Vagina (tissue), 2 donors: Measurements from ENCODE around the gene ABCD2. TPM values are rescaled to one million over a fixed set of nuclear protein-coding genes. Genes with fewer than 3 reads are reported as not detected.
A peak's percentile ranks its signal among the peaks of the same experiment; 100 is the strongest.
"Not testable (repeated sequence)": the region's sequence is repeated elsewhere in the genome, so short reads cannot be mapped to it uniquely, and the experiment has no call there.

Source experiments
- DNase-seq, 2 donors: peaks; one replicate each; pipeline ENCODE4 v3.0.0-alpha.2; 2017; ENCODE audit errors: extremely low spot score in 2 of 2
- H3K27ac ChIP-seq: fragments of 200-600 bp; sonication (generic); one replicate; pipeline ENCODE4 v1.5.1; 2019
- H3K27me3 ChIP-seq: fragments of 200-600 bp; sonication (generic); one replicate; pipeline ENCODE4 v1.5.1; 2019
- H3K36me3 ChIP-seq, 2 donors: fragments of 200-600 bp; sonication (generic); one replicate each; pipeline ENCODE4 v1.5.1; 2017 to 2019
- H3K4me1 ChIP-seq: fragments of 200-600 bp; sonication (generic); one replicate; pipeline ENCODE4 v1.5.1; 2019
- H3K4me3 ChIP-seq, 2 donors: fragments of 200-600 bp; sonication (generic); 1 replicate in 1 of 2; 2 replicates in 1 of 2; pipeline ENCODE4 v1.5.1; 2016 to 2019
- H3K9me3 ChIP-seq: fragments of 200-600 bp; sonication (generic); one replicate; pipeline ENCODE4 v1.5.1; 2019
- CTCF ChIP-seq, 3 experiments: fragments of 450-650 bp in 2 of 3; fragments of 200-600 bp in 1 of 3; sonication (generic) in 1 of 3; IDR thresholded peaks; one replicate each; pipeline ENCODE4 v1.5.1; 2017 to 2019; ENCODE audit warnings: antibody characterized with exemption in 3 of 3, mild to moderate bottlenecking in 2 of 3, moderate library complexity in 2 of 3
- POLR2A ChIP-seq, 2 donors: fragments of 450-650 bp; IDR thresholded peaks; one replicate each; pipeline ENCODE4 v1.6.1; 2017; ENCODE audit warnings: antibody characterized with exemption in 2 of 2, mild to moderate bottlenecking in 2 of 2, moderate library complexity in 2 of 2
- POLR2AphosphoS5 ChIP-seq, 2 donors: sonication (generic); formaldehyde crosslinking; IDR thresholded peaks; one replicate each; pipeline ENCODE4 v1.9.0; 2017; ENCODE audit warnings: antibody characterized with exemption in 2 of 2, mild to moderate bottlenecking in 2 of 2, low read depth in 1 of 2; ENCODE audit not compliant: insufficient read depth in 1 of 2
- intact Hi-C: fragments of 100-400 bp; cut with DNase I; formaldehyde crosslinking; loops from one replicate; pipeline ENCODE4 v1.15.1; 2023
- total RNA-seq: library from RNA; depleted of rRNA; stranded (reverse); fragments of >200 nt; gene quantifications from one replicate; pipeline ENCODE4 v1.2.3, GENCODE V29; 2016

The ABCD2 gene
- total RNA-seq, 1 donor from 2014 or later = 1.5 TPM

GRCh38 chr12:39626033-39626814, 6.6 kb upstream of the ABCD2 start:
- intact Hi-C loops = no loop called here
- Histone ChIP-seq H3K4me1 (no peaks in the 10 kb centered on the region), H3K27me3 (no peaks in the 10 kb centered on the region), H3K9me3 (no peaks in the 10 kb centered on the region), H3K27ac (no peak overlapping the region), H3K4me3 (no peak overlapping the region), H3K36me3 (no peaks in the 10 kb centered on the region)
- TF ChIP-seq CTCF (IDR thresholded peaks at IDR 0.05) (no peak), POLR2A (IDR thresholded peaks at IDR 0.05) (no peak), POLR2AphosphoS5 (IDR thresholded peaks at IDR 0.05; ENCODE audit: insufficient read depth in 1 of 2, low read depth in 1 of 2) (no peak)
- DNase-seq = no peak

- no peaks in the 10 kb centered on the region for H3K27me3 ChIP-seq
- intact Hi-C loops = no loop called here
- DNase-seq = no peak
These were observed 4.3 kb upstream of the ABCD2 start for GRCh38 chr12:39623919-39624318.

GRCh38 chr12:39623160-39623559, 3.6 kb upstream of the ABCD2 start:
- H3K4me1 ChIP-seq = peaks cover 12% of the 10 kb centered on the region
- H3K27ac ChIP-seq, intact Hi-C loops, H3K9me3 ChIP-seq, DNase-seq, H3K36me3 ChIP-seq, H3K4me3 ChIP-seq, H3K27me3 ChIP-seq: not testable (repeated sequence)

More at GRCh38 chr12:39623919-39624318, 4.3 kb upstream of the ABCD2 start:
- Histone ChIP-seq H3K4me1 (peaks cover 7% of the 10 kb centered on the region), H3K36me3 (no peaks in the 10 kb centered on the region), H3K4me3 (no peak overlapping the region), H3K27ac (no peak overlapping the region), H3K9me3 (no peaks in the 10 kb centered on the region)
- TF ChIP-seq CTCF (IDR thresholded peaks at IDR 0.05) = no peak
- TF ChIP-seq POLR2AphosphoS5 (IDR thresholded peaks at IDR 0.05; ENCODE audit: insufficient read depth in 1 of 2, low read depth in 1 of 2) = no peak
- TF ChIP-seq POLR2A (IDR thresholded peaks at IDR 0.05) = no peak

GRCh38 chr12:39622306-39622705, 2.7 kb upstream of the ABCD2 start:
- H3K36me3 ChIP-seq = no peaks in the 10 kb centered on the region
- no peak for TF ChIP-seq CTCF (IDR thresholded peaks at IDR 0.05)
- TF ChIP-seq POLR2AphosphoS5 (IDR thresholded peaks at IDR 0.05; ENCODE audit: insufficient read depth in 1 of 2, low read depth in 1 of 2) = no peak
- no peak for TF ChIP-seq POLR2A (IDR thresholded peaks at IDR 0.05)
- no peak overlapping the region for H3K27ac ChIP-seq
- intact Hi-C loops = no loop called here
- no peak for DNase-seq
- no peaks in the 10 kb centered on the region for H3K27me3 ChIP-seq
- no peaks in the 10 kb centered on the region for H3K9me3 ChIP-seq
- H3K4me1 ChIP-seq = peaks cover 12% of the 10 kb centered on the region
- no peak overlapping the region for H3K4me3 ChIP-seq

- intact Hi-C loops = no loop called here
- no peak for TF ChIP-seq POLR2A (IDR thresholded peaks at IDR 0.05)
- TF ChIP-seq CTCF (IDR thresholded peaks at IDR 0.05) = no peak
- TF ChIP-seq POLR2AphosphoS5 (IDR thresholded peaks at IDR 0.05; ENCODE audit: insufficient read depth in 1 of 2, low read depth in 1 of 2) = no peak
- Histone ChIP-seq H3K4me1 (peaks cover 12% of the 10 kb centered on the region), H3K4me3 (no peak overlapping the region), H3K27me3 (no peaks in the 10 kb centered on the region), H3K36me3 (no peaks in the 10 kb centered on the region), H3K9me3 (no peaks in the 10 kb centered on the region), H3K27ac (peak overlapping the region; percentile 88)
- no peak for DNase-seq
These were observed 2.1 kb upstream of the ABCD2 start for GRCh38 chr12:39621670-39622069.
